ENCODE results near the gene USP15.
"Not testable (repeated sequence)": the region's sequence is repeated elsewhere in the genome, so short reads cannot be mapped to it uniquely, and the experiment has no call there.

USP15 gene

GRCh38 chr12:62323386-62323785, 63.2 kb downstream of the USP15 start:
- TF ChIP-seq CTCF (IDR thresholded peaks at IDR 0.05; ENCODE audit: low read depth, low read length) = no peak

GRCh38 chr12:62328296-62328921, 68.2 kb downstream of the USP15 start:
- no peak for DNase-seq (ENCODE audit: extremely low read depth, low read depth)
- TF ChIP-seq CTCF (IDR thresholded peaks at IDR 0.05; ENCODE audit: low read depth, low read length) = no peak

More at GRCh38 chr12:62323386-62323785, 63.2 kb downstream of the USP15 start:
- DNase-seq (ENCODE audit: extremely low read depth, low read depth) = no peak

- no peak for DNase-seq (ENCODE audit: extremely low read depth, low read depth)
- TF ChIP-seq CTCF (IDR thresholded peaks at IDR 0.05; ENCODE audit: low read depth, low read length) = no peak
Observed at GRCh38 chr12:62331306-62331705, 71.1 kb downstream of the USP15 start.

GRCh38 chr12:62332598-62332997, 72.4 kb downstream of the USP15 start:
- peak; percentile 14 for DNase-seq (ENCODE audit: extremely low read depth, low read depth)
- no peak for TF ChIP-seq CTCF (IDR thresholded peaks at IDR 0.05; ENCODE audit: low read depth, low read length)

GRCh38 chr12:62335057-62335456, 74.9 kb downstream of the USP15 start:
- no peak for DNase-seq (ENCODE audit: extremely low read depth, low read depth)
- no peak for TF ChIP-seq CTCF (IDR thresholded peaks at IDR 0.05; ENCODE audit: low read depth, low read length)

- DNase-seq (ENCODE audit: extremely low read depth, low read depth) = no peak
- no peak for TF ChIP-seq CTCF (IDR thresholded peaks at IDR 0.05; ENCODE audit: low read depth, low read length)
Observed at GRCh38 chr12:62335796-62336195, 75.6 kb downstream of the USP15 start.

- DNase-seq (ENCODE audit: extremely low read depth, low read depth) = not testable (repeated sequence)
Observed at GRCh38 chr12:62337643-62338042, 77.4 kb downstream of the USP15 start.

GRCh38 chr12:62342614-62343303, 82.6 kb downstream of the USP15 start:
- not testable (repeated sequence) for DNase-seq (ENCODE audit: extremely low read depth, low read depth)

GRCh38 chr12:62343304-62344120, 83.3 kb downstream of the USP15 start:
- not testable (repeated sequence) for DNase-seq (ENCODE audit: extremely low read depth, low read depth)

GRCh38 chr12:62344731-62345556, 84.7 kb downstream of the USP15 start:
- not testable (repeated sequence) for DNase-seq (ENCODE audit: extremely low read depth, low read depth)
